HepG2 (cell line): Measurements from ENCODE around the gene WNK4. TPM values are rescaled to one million over a fixed set of nuclear protein-coding genes. Genes with fewer than 3 reads are reported as not detected.

Experiments used
- HINFP ChIP-seq: sonication (generic); formaldehyde crosslinking; IDR thresholded peaks from 2 replicates; pipeline ENCODE4 v1.4.0; 2020; ENCODE audit warnings: low read depth, mild to moderate bottlenecking, missing genetic modification reagents
- KLF13 ChIP-seq: sonication (generic); formaldehyde crosslinking; IDR thresholded peaks from 2 replicates; pipeline ENCODE4 v1.4.0; 2020; ENCODE audit warnings: mild to moderate bottlenecking, missing genetic modification reagents
- MAF1 ChIP-seq: sonication (generic); formaldehyde crosslinking; IDR thresholded peaks from 2 replicates; pipeline ENCODE4 v1.5.0; 2020; ENCODE audit warnings: missing genetic modification reagents, borderline replicate concordance
- MLX ChIP-seq: IDR thresholded peaks from 2 replicates; pipeline ENCODE4 v1.6.1; 2016
- MZF1 ChIP-seq: sonication (generic); formaldehyde crosslinking; IDR thresholded peaks from 2 replicates; pipeline ENCODE4 v1.8.1; 2023; ENCODE audit warnings: mild to moderate bottlenecking, missing genetic modification reagents, borderline replicate concordance
- PAF1 ChIP-seq: IDR thresholded peaks from 2 replicates; pipeline ENCODE4 v1.6.1; 2016; ENCODE audit warnings: missing genetic modification reagents, missing compliant biosample characterization
- PREB ChIP-seq: sonication (generic); formaldehyde crosslinking; IDR thresholded peaks from 2 replicates; pipeline ENCODE4 v1.4.0; 2020; ENCODE audit warnings: missing genetic modification reagents
- SNAPC2 ChIP-seq: sonication (generic); formaldehyde crosslinking; IDR thresholded peaks from 2 replicates; pipeline ENCODE4 v1.8.1; 2022; ENCODE audit warnings: mild to moderate bottlenecking, missing genetic modification reagents
- WIZ ChIP-seq: sonication (generic); formaldehyde crosslinking; IDR thresholded peaks from 2 replicates; pipeline ENCODE4 v1.5.1; 2020; ENCODE audit warnings: mild to moderate bottlenecking, missing genetic modification reagents
- ZEB1 ChIP-seq: IDR thresholded peaks from 2 replicates; pipeline ENCODE4 v1.6.1; 2012; ENCODE audit warnings: mild to moderate bottlenecking, low read depth, inconsistent platforms; ENCODE audit not compliant: insufficient replicate concordance
- ZHX2 ChIP-seq, 2 experiments: sonication (generic) in 1 of 2; formaldehyde crosslinking in 1 of 2; IDR thresholded peaks; 2 replicates each; pipeline versions ENCODE4 v1.6.1 to v1.9.0; 2014 to 2022; ENCODE audit warnings: antibody characterized with exemption in 1 of 2, borderline replicate concordance in 1 of 2, inconsistent platforms in 1 of 2, low read depth in 1 of 2, missing genetic modification reagents in 1 of 2
- ZNF101 ChIP-seq: sonication (generic); formaldehyde crosslinking; IDR thresholded peaks from 2 replicates; pipeline ENCODE4 v1.4.0; 2020; ENCODE audit warnings: mild to moderate bottlenecking, low read depth, missing genetic modification reagents, borderline replicate concordance
- ZNF230 ChIP-seq: sonication (generic); formaldehyde crosslinking; IDR thresholded peaks from 2 replicates; pipeline ENCODE4 v1.4.0; 2020; ENCODE audit warnings: mild to moderate bottlenecking, missing genetic modification reagents
- ZNF275 ChIP-seq: sonication (generic); formaldehyde crosslinking; IDR thresholded peaks from 2 replicates; pipeline ENCODE4 v1.8.0; 2022; ENCODE audit warnings: missing genetic modification reagents, mild to moderate bottlenecking, inconsistent platforms, borderline replicate concordance
- ZNF639 ChIP-seq: conservative IDR thresholded peaks from 2 replicates; pipeline ENCODE4 v1.6.1; 2018; ENCODE audit warnings: missing genetic modification reagents
- ZSCAN29 ChIP-seq: sonication (generic); formaldehyde crosslinking; conservative IDR thresholded peaks from 2 replicates; pipeline ENCODE4 v1.4.0; 2020; ENCODE audit warnings: mild to moderate bottlenecking, missing genetic modification reagents
- polyA plus RNA-seq, 8 experiments: library from polyadenylated mRNA; depleted of rRNA in 3 of 8; stranded (reverse) in 7 of 8; unstranded in 1 of 8; fragments of >200 nt; fragmentation: Illumina TruSeq in 4 of 8; extraction: Trizol in 4 of 8; gene quantifications; 2 replicates each; pipeline versions ENCODE4 v1.2.1 to v1.2.3, GENCODE V29; 2011 to 2016; ENCODE audit warnings: low read depth in 4 of 8, missing spikeins in 1 of 8, mixed read lengths in 1 of 8; ENCODE audit not compliant: insufficient read depth in 1 of 8
- total RNA-seq, 5 experiments: library from RNA; depleted of rRNA; stranded (reverse); fragments of >200 nt; fragmentation: Illumina TruSeq; extraction: Trizol; gene quantifications; 2 replicates each; pipeline ENCODE4 v1.2.3, GENCODE V29; 2016; ENCODE audit warnings: low read depth in 1 of 5

The WNK4 gene
- total and polyA plus RNA-seq, 2 of the 13 experiments (the other 11 are each of a cell fraction or from before 2014, with no cell fraction given), result 2.7 to 13.7 TPM

GRCh38 chr17:42744283-42744805 is 36.1 kb upstream of the WNK4 start (continued):
- TF ChIP-seq ZHX2 (IDR thresholded peaks at IDR 0.05; ENCODE audit: low read depth) (no peak), ZHX2 (CRISPR knock-in tag; IDR thresholded peaks at IDR 0.05; ENCODE audit: borderline replicate concordance) (peak; percentile 34; the same call in 1 of the 2 replicates), HINFP (CRISPR knock-in tag) (no peak), MAF1 (CRISPR knock-in tag) (no peak), KLF13 (CRISPR knock-in tag) (0 out of 2 replicates have a peak, but pooled peaks have one; percentile 6), WIZ (CRISPR knock-in tag) (no peak), SNAPC2 (CRISPR knock-in tag) (no peak), ZNF101 (no peak), PREB (CRISPR knock-in tag) (0 out of 2 replicates have a peak, but pooled peaks have one; percentile 78), ZNF230 (CRISPR knock-in tag) (no peak; the same call in 1 of the 2 replicates), ZSCAN29 (CRISPR knock-in tag) (0 out of 2 replicates have a peak, but pooled peaks have one; percentile 29), ZEB1 (peak; percentile 14), ZNF275 (CRISPR knock-in tag) (no peak), MLX (CRISPR knock-in tag) (no peak), MZF1 (CRISPR knock-in tag) (no peak; the same call in 1 of the 2 replicates), PAF1 (no peak), ZNF639 (CRISPR knock-in tag) (no peak; the same call in 1 of the 2 replicates)
